ENCODE measurements around the gene NTMT1.

The NTMT1 gene

DNA sequence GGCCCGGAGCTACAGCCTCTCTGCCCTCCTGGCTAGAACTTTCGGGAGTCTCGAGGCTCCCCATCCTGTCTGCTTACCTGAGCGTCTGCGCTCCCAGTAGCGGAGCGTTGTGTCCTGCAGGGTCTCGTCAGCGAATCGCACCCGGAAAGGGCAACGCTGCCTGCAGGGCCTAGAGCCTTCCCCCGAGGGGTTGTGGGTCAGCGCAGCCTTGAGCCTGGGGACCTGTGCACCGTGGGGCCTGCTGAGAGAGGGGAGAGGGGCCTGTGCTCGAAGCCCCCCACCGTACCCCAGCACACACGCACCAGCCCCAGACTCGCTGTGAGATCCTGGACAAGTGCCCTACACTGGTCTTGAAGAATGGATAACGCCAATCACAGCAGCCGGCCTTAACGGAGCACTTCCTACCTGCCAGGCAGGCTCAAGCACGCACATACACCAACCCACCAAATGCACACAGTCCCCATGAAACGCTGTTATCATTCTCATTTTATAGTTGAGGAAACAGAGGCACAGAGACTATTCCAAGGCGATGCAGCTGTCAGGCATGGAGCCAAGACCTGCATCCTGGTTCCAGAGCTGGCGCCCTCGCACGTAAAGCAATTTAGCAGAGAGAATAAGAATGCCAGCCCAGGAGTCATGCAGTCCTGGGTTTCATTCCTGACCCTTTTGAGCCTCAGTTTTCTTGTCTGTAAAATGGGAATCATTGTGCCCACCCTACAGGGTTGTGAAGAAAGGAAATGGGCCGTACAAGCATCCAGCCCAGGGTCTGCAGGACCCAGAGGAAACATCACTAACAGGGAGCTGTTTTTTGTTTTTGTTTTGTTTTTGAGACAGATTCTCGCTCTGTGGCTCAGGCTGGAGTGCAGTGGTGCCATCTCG, 10.3 kb upstream of the NTMT1 start:
- Histone ChIP-seq H3K36me3 (ENCODE audit: control insufficient read depth in 1 of 2, insufficient read depth in 2 of 2, low read length in 2 of 2) (no peaks in the 10 kb centered on the region), H3K4me3 (ENCODE audit: low read depth in 1 of 2, low read length in 2 of 2) (no peak overlapping the region), H3K9me3 (ENCODE audit: control insufficient read depth in 1 of 2, low read length in 2 of 2) (no peaks in the 10 kb centered on the region), H3K27me3 (ENCODE audit: control insufficient read depth in 1 of 2, insufficient read depth in 2 of 2, low read length in 2 of 2) (peaks cover 14 to 15% of the 10 kb centered on the region in 2 donors), H3K4me1 (ENCODE audit: control insufficient read depth in 1 of 2, insufficient read depth in 2 of 2, low read length in 2 of 2) (peaks cover 11 to 12% of the 10 kb centered on the region in 2 donors), H3K27ac (ENCODE audit: low read depth, low read length) (no peak overlapping the region), H3K9ac (ENCODE audit: low read depth in 1 of 2, low read length in 2 of 2) (no peak overlapping the region)

DNA sequence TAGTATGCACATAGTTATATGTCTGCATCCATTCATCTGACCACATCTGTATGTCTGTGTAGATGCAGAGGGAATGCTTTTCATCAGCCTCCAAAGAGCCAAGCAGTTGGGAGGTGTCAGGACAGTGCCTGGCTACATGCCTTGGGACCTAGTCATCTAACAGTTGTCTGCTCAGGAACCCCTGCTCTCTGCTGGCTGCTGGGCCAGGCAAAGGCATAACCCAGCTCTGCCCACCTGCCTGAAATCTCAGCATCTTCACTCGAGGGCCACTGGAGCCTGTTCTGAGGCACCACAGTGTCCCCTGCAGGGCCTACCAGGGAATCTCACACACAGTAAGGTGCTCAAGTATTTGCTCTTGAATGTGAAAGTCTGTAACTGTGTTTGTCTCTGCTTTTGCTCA, 8.8 kb upstream of the NTMT1 start:
- peaks cover 19 to 22% of the 10 kb centered on the region in 2 donors for H3K27me3 ChIP-seq (ENCODE audit: control insufficient read depth in 1 of 2, insufficient read depth in 2 of 2, low read length in 2 of 2)
- peaks cover 3 to 4% of the 10 kb centered on the region in 2 donors for H3K4me1 ChIP-seq (ENCODE audit: control insufficient read depth in 1 of 2, insufficient read depth in 2 of 2, low read length in 2 of 2)
- H3K9me3 ChIP-seq (ENCODE audit: control insufficient read depth in 1 of 2, low read length in 2 of 2), result no peaks in the 10 kb centered on the region
- no peaks in the 10 kb centered on the region for H3K36me3 ChIP-seq (ENCODE audit: control insufficient read depth in 1 of 2, insufficient read depth in 2 of 2, low read length in 2 of 2)
- no peak overlapping the region for H3K27ac ChIP-seq (ENCODE audit: low read depth, low read length)
- no peak overlapping the region for H3K9ac ChIP-seq (ENCODE audit: low read depth in 1 of 2, low read length in 2 of 2)
- H3K4me3 ChIP-seq (ENCODE audit: low read depth in 1 of 2, low read length in 2 of 2), result no peak overlapping the region

DNA sequence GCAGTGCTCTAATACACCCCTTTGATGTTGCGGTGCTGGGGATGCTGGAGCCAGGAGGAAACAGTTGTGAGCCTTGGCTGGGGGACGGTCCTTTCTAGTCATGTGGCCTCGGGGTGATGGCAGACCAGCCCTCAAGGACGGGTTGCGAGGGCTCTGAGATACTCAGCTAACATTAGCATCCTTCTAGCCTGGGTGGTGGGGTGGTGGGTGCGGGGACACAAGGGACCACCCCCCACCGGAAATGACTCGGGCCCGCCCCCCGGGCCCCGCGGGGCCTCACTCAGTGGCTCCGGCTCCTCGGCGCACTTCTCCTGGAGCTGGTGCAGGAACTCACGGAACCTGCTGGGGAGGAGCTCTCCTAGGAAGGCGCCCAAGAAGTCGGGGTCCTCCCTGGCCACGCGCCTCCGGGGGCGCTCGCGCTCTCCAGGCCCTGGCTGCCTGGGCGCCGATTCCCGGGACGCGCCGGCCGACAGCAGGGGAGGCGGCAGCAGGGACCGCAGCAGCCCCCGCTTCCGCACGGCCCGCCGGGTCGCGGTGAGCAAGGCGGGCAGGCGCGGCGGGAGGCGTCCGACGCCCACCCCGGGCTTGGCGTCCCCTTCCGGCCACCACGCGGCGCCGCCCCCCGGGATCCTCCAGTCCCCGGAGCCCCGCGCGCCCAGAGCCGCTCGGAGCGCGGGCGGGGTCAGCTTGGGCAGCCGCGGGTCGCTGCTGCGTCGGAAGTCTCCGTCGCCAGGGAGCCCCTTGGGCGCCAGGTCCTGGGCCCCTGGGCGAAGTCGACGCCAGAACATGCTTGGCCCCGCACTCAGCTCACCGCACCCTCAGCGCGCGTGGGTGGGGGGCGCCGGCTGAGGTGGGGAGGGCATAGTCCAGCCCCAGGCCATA, 5.9 kb upstream of the NTMT1 start:
- peak overlapping the region in 1 of 2 donors; percentile 25 for H3K9ac ChIP-seq (ENCODE audit: low read depth in 1 of 2, low read length in 2 of 2)
- no peak overlapping the region for H3K27ac ChIP-seq (ENCODE audit: low read depth, low read length)
- H3K27me3 ChIP-seq (ENCODE audit: control insufficient read depth in 1 of 2, insufficient read depth in 2 of 2, low read length in 2 of 2), result peaks cover 19 to 22% of the 10 kb centered on the region in 2 donors
- no peaks in the 10 kb centered on the region for H3K9me3 ChIP-seq (ENCODE audit: control insufficient read depth in 1 of 2, low read length in 2 of 2)
- H3K4me3 ChIP-seq (ENCODE audit: low read depth in 1 of 2, low read length in 2 of 2), result peak overlapping the region; percentile 50 to 51
- no peaks in the 10 kb centered on the region for H3K36me3 ChIP-seq (ENCODE audit: control insufficient read depth in 1 of 2, insufficient read depth in 2 of 2, low read length in 2 of 2)
- peaks cover 3 to 4% of the 10 kb centered on the region in 2 donors for H3K4me1 ChIP-seq (ENCODE audit: control insufficient read depth in 1 of 2, insufficient read depth in 2 of 2, low read length in 2 of 2)

DNA sequence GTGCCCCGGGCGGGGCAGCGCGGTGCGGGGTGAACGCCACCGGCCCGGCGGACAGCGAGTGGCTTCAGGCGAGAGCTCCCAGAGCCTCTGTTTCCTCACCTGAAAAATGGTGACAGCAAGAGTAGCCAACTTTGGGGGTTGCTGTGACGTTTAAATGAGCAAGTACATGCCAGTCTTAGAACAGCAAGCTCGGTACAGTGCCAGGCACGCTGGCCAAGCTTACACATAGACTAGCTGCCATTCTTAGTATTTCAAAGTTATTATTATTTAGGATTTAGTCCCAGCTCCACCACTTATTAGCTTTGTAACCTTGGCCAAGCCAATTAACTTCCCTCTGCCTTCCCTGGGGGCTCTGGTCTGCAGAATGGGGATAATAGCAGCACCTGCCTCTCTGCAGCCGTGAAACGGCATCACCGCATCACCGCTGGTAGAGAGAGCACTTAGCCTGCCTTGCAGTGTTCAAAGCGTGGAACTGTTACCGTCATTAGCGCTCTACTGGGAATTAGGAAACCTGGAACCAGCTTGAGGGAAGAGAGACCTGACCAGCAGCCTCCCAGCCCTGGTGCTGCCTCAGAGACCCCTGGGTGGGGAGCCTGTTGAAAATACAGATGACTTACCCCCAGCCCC, 5.2 kb upstream of the NTMT1 start, which contains the start of gene C9orf50:
Gene C9orf50 (minus strand): TSS at position 433 of the 627 bp plus-strand sequence. CDS start 527 bp downstream, outside the sequence.
- no peaks in the 10 kb centered on the region for H3K36me3 ChIP-seq (ENCODE audit: control insufficient read depth in 1 of 2, insufficient read depth in 2 of 2, low read length in 2 of 2)
- H3K4me1 ChIP-seq (ENCODE audit: control insufficient read depth in 1 of 2, insufficient read depth in 2 of 2, low read length in 2 of 2), result peaks cover 3 to 4% of the 10 kb centered on the region in 2 donors
- H3K4me3 ChIP-seq (ENCODE audit: low read depth in 1 of 2, low read length in 2 of 2), result peak within 1 kb of the TSS; percentile 50 to 51
- H3K27ac ChIP-seq (ENCODE audit: low read depth, low read length), result no peak within 1 kb of the TSS
- H3K9me3 ChIP-seq (ENCODE audit: control insufficient read depth in 1 of 2, low read length in 2 of 2), result no peaks in the 10 kb centered on the region
- H3K27me3 ChIP-seq (ENCODE audit: control insufficient read depth in 1 of 2, insufficient read depth in 2 of 2, low read length in 2 of 2), result peaks cover 19 to 22% of the 10 kb centered on the region in 2 donors
- H3K9ac ChIP-seq (ENCODE audit: low read depth in 1 of 2, low read length in 2 of 2), result peak within 1 kb of the TSS in 1 of 2 donors; percentile 25

DNA sequence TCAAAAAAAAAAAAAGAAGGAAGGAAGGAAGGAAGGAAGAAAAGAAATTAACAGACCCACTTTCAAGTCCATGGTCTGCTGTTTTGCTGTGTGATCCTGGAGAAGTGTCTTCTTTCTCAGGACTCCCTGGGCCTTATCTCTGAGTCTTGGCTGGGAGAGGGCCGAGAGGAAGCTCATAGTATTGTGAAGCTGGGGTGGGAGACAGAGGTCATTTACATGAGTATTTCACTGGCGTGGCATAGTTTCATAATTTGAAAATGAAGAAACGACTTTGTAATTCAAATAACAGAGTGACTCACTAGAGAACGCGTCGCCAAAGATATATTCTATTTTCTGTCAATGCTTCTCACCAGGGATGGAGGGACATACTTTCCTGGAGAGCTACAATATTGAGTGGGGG, 2.6 kb upstream of the NTMT1 start:
- Histone ChIP-seq H3K27me3 (ENCODE audit: control insufficient read depth in 1 of 2, insufficient read depth in 2 of 2, low read length in 2 of 2) (peaks cover 19 to 22% of the 10 kb centered on the region in 2 donors), H3K4me3 (ENCODE audit: low read depth in 1 of 2, low read length in 2 of 2) (no peak overlapping the region), H3K9me3 (ENCODE audit: control insufficient read depth in 1 of 2, low read length in 2 of 2) (no peaks in the 10 kb centered on the region), H3K4me1 (ENCODE audit: control insufficient read depth in 1 of 2, insufficient read depth in 2 of 2, low read length in 2 of 2) (peaks cover 18 to 20% of the 10 kb centered on the region in 2 donors), H3K9ac (ENCODE audit: low read depth in 1 of 2, low read length in 2 of 2) (no peak overlapping the region), H3K27ac (ENCODE audit: low read depth, low read length) (no peak overlapping the region), H3K36me3 (ENCODE audit: control insufficient read depth in 1 of 2, insufficient read depth in 2 of 2, low read length in 2 of 2) (peaks cover 0 to 3% of the 10 kb centered on the region in 2 donors)

DNA sequence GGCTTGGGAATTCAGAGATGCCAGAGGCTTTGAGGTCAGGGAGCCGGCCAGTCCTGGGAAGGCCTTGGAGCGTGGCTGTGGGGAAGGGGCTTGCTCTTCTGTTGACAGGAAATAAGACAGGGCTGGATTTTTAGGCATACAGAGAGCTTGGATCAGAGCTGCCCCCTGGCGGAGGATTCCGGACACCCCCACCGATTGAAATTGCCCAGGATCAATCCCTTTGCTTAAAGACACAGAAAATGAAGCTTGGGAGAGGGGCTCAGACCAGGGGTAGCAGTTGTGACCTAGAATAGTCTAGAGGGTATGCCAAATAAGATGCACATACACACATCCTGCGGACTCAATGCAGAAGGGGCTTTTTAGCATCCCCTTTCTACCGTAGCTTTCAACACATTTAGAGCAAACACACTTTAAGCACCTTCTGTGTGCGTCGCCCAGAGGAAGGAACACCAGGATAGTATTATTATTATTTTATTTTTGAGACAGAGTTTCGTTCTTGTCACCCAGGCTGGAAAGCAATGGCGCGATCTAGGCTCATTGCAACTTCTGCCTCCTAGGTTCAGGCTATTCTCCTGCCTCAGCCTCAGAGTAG, 1.7 kb upstream of the NTMT1 start:
- H3K4me3 ChIP-seq (ENCODE audit: low read depth in 1 of 2, low read length in 2 of 2), result no peak overlapping the region
- peaks cover 3% of the 10 kb centered on the region in 2 donors for H3K36me3 ChIP-seq (ENCODE audit: control insufficient read depth in 1 of 2, insufficient read depth in 2 of 2, low read length in 2 of 2)
- H3K27ac ChIP-seq (ENCODE audit: low read depth, low read length), result no peak overlapping the region
- H3K9ac ChIP-seq (ENCODE audit: low read depth in 1 of 2, low read length in 2 of 2), result no peak overlapping the region
- peaks cover 27 to 28% of the 10 kb centered on the region in 2 donors for H3K4me1 ChIP-seq (ENCODE audit: control insufficient read depth in 1 of 2, insufficient read depth in 2 of 2, low read length in 2 of 2)
- H3K9me3 ChIP-seq (ENCODE audit: control insufficient read depth in 1 of 2, low read length in 2 of 2), result no peaks in the 10 kb centered on the region
- H3K27me3 ChIP-seq (ENCODE audit: control insufficient read depth in 1 of 2, insufficient read depth in 2 of 2, low read length in 2 of 2), result peaks cover 15 to 17% of the 10 kb centered on the region in 2 donors

DNA sequence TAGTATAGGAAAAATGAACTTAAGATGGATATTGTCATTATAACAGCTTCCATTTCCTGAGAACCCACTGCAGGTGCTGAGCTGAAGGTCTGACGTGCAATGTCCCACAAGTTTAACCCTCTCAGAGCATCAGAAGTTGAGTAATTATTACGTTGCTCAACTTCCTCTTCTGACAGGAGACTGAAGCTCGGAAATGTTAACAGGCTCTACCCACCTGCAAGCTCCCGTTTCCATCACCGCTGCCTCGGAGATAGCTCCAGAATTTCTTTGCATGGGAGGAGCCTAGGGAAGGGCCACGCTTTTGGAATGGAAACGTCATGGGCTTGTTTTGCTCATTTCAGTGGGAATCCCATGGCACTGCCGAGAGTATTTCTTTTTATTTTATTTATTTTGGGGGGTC, 1.0 kb upstream of the NTMT1 start:
- Histone ChIP-seq H3K4me1 (ENCODE audit: control insufficient read depth in 1 of 2, insufficient read depth in 2 of 2, low read length in 2 of 2) (peaks cover 26 to 34% of the 10 kb centered on the region in 2 donors), H3K27me3 (ENCODE audit: control insufficient read depth in 1 of 2, insufficient read depth in 2 of 2, low read length in 2 of 2) (peaks cover 10% of the 10 kb centered on the region in 2 donors), H3K9me3 (ENCODE audit: control insufficient read depth in 1 of 2, low read length in 2 of 2) (no peaks in the 10 kb centered on the region), H3K36me3 (ENCODE audit: control insufficient read depth in 1 of 2, insufficient read depth in 2 of 2, low read length in 2 of 2) (peaks cover 3% of the 10 kb centered on the region in 2 donors), H3K27ac (ENCODE audit: low read depth, low read length) (no peak overlapping the region), H3K4me3 (ENCODE audit: low read depth in 1 of 2, low read length in 2 of 2) (no peak overlapping the region), H3K9ac (ENCODE audit: low read depth in 1 of 2, low read length in 2 of 2) (no peak overlapping the region)

DNA sequence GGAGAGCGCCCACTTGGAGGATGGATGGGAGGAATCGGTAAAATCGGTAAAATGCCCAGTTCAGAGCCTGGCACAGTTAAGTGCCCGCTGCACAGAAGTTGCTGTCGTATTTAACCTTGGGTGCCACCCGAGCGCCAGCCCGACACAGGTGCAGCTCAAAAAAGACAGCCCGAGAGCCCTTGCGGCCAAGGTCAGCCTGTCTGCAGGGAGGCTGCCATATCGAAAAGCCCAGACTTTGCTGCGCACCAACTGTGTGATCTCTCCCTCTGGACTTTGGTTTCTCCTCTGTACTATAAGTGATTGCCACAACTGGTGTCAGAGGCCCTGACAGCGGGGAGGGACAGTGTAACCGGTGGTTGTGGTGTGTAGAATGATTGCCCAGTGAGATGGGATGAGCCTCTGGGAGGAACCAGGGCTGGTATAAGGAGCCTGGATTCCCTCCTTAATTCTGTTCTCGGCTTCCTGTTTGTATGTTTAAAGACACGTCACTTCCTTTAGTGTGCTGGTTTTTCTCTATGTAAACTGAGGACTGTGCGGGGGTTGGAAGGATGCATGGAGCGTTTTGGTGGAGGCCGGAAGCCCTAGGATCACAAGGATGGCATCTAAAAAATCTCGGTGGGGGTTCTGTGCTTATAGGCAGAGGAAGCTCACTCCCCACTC, 792 bp downstream of the NTMT1 start:
- Histone ChIP-seq H3K4me1 (ENCODE audit: control insufficient read depth in 1 of 2, insufficient read depth in 2 of 2, low read length in 2 of 2) (peaks cover 26 to 42% of the 10 kb centered on the region in 2 donors), H3K9ac (ENCODE audit: low read depth in 1 of 2, low read length in 2 of 2) (peak overlapping the region; percentile 85)

More for the DNA sequence above, 792 bp downstream of the NTMT1 start:
- peak overlapping the region; percentile 96 for H3K27ac ChIP-seq (ENCODE audit: low read depth, low read length)
- no peaks in the 10 kb centered on the region for H3K9me3 ChIP-seq (ENCODE audit: control insufficient read depth in 1 of 2, low read length in 2 of 2)
- H3K27me3 ChIP-seq (ENCODE audit: control insufficient read depth in 1 of 2, insufficient read depth in 2 of 2, low read length in 2 of 2), result no peaks in the 10 kb centered on the region
- H3K36me3 ChIP-seq (ENCODE audit: control insufficient read depth in 1 of 2, insufficient read depth in 2 of 2, low read length in 2 of 2), result peaks cover 3 to 9% of the 10 kb centered on the region in 2 donors
- H3K4me3 ChIP-seq (ENCODE audit: low read depth in 1 of 2, low read length in 2 of 2), result peak overlapping the region; percentile 91 to 95

Measured in duodenal mucosa (tissue), 2 donors.